ENCODE measurements around the gene OTULIN. TPM values are rescaled to one million over a fixed set of nuclear protein-coding genes. Genes with fewer than 3 reads are reported as not detected.

The OTULIN gene
- total RNA-seq, 1 donor from 2014 or later, result 57.4 TPM

DNA sequence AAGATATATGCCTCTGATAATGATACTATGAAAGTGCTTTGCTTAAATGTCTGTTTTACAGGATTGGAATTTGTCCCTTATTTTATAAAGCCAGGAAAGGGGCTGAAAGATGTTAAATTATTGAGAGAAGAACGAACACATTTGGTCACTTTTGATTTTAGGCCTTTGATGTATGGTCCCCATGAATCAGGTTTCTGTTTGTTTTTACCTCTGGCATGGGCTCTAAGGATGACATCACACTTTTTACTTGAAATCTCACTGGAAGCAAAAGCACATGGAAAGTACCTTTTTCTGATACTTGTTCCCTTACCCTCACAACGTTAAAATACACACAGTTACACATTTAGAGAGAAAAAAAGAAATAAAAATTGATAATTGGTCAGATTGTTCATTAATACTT lies 6.9 kb downstream of the OTULIN start:
- H3K4me1 Mint-ChIP-seq (ENCODE audit: low read depth), result peaks cover 86% of the 10 kb centered on the region
- peak overlapping the region; percentile 82 for H3K27ac Mint-ChIP-seq
- no peaks in the 10 kb centered on the region for H3K27me3 Mint-ChIP-seq (ENCODE audit: insufficient read depth)
- no peaks in the 10 kb centered on the region for H3K9me3 Mint-ChIP-seq
- H3K36me3 Mint-ChIP-seq (ENCODE audit: low read depth), result peaks cover 34% of the 10 kb centered on the region
- DNase-seq (ENCODE audit: low spot score), result no peak
- intact Hi-C loops (cut with micrococcal nuclease), result loop anchor here (1.0 to 2.0 kb wide), 3 partner anchors 8 to 137 kb away; no protein-coding TSS in a partner anchor
- peak overlapping the region; percentile 54 for H3K4me3 Mint-ChIP-seq

GRCh38 chr5:14672082-14672481 lies 7.6 kb downstream of the OTULIN start:
- intact Hi-C loops (cut with micrococcal nuclease), result no loop called here
- H3K27ac Mint-ChIP-seq, result peak overlapping the region; percentile 82
- peaks cover 31% of the 10 kb centered on the region for H3K36me3 Mint-ChIP-seq (ENCODE audit: low read depth)
- H3K27me3 Mint-ChIP-seq (ENCODE audit: insufficient read depth), result no peaks in the 10 kb centered on the region
- no peaks in the 10 kb centered on the region for H3K9me3 Mint-ChIP-seq
- DNase-seq (ENCODE audit: low spot score), result no peak
- no peak overlapping the region for H3K4me3 Mint-ChIP-seq
- H3K4me1 Mint-ChIP-seq (ENCODE audit: low read depth), result peaks cover 83% of the 10 kb centered on the region

DNA sequence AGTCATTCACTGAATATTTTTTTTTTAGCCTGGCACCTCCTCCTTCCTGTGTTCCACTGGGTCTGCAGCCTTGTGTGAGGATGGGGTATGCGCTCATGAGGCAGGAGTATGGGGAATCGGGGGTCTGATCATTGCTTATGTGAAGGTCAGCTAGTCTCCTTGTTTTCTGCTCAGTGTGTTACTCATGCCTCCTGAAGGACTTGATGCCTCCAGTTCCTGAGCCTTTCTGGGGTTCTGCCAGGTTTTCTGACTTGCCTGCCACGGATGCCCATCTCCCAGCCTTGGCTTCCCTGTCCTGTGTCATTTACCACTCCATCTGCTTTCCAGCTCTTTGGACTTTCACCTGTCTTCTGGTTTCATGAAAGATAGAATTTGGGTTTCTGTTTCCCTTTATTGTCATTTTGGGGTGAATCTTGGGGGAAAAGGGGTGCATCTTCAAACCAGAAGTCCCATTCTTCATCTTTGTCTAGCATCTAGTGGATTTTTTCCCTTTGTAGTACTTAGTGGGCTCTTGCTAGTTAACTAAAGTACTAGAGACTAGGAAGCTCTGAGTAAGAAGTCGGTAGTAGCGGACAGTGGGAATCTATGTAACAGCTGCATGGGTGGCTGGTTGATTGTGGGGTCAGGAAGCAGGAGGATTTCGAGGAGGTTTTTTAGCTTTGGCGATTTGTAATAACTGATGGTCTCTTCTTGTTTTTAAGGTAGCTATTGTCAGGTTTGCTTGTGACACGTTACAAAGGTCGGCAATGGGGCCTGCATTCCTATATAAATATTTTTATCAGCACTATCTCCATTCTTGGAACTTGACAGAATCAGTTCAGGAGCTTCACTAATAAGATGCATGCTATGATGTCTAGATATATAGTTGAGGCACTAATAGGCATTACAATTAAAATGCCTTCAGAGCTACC lies 8.2 kb downstream of the OTULIN start:
- Mint-ChIP-seq H3K27ac (peak overlapping the region; percentile 82), H3K4me3 (peak overlapping the region; percentile 1), H3K27me3 (ENCODE audit: insufficient read depth) (no peaks in the 10 kb centered on the region), H3K36me3 (ENCODE audit: low read depth) (peaks cover 31% of the 10 kb centered on the region), H3K9me3 (no peaks in the 10 kb centered on the region), H3K4me1 (ENCODE audit: low read depth) (peaks cover 79% of the 10 kb centered on the region)
- no peak for DNase-seq (ENCODE audit: low spot score)
- intact Hi-C loops (cut with micrococcal nuclease), result no loop called here

- intact Hi-C loops (cut with micrococcal nuclease), result no loop called here
- Mint-ChIP-seq H3K27me3 (ENCODE audit: insufficient read depth) (no peaks in the 10 kb centered on the region), H3K27ac (peak overlapping the region; percentile 40), H3K4me3 (no peak overlapping the region), H3K4me1 (ENCODE audit: low read depth) (peaks cover 78% of the 10 kb centered on the region), H3K9me3 (no peaks in the 10 kb centered on the region), H3K36me3 (ENCODE audit: low read depth) (peaks cover 31% of the 10 kb centered on the region)
- no peak for DNase-seq (ENCODE audit: low spot score)
Observed at GRCh38 chr5:14673443-14673842, 8.9 kb downstream of the OTULIN start.

DNA sequence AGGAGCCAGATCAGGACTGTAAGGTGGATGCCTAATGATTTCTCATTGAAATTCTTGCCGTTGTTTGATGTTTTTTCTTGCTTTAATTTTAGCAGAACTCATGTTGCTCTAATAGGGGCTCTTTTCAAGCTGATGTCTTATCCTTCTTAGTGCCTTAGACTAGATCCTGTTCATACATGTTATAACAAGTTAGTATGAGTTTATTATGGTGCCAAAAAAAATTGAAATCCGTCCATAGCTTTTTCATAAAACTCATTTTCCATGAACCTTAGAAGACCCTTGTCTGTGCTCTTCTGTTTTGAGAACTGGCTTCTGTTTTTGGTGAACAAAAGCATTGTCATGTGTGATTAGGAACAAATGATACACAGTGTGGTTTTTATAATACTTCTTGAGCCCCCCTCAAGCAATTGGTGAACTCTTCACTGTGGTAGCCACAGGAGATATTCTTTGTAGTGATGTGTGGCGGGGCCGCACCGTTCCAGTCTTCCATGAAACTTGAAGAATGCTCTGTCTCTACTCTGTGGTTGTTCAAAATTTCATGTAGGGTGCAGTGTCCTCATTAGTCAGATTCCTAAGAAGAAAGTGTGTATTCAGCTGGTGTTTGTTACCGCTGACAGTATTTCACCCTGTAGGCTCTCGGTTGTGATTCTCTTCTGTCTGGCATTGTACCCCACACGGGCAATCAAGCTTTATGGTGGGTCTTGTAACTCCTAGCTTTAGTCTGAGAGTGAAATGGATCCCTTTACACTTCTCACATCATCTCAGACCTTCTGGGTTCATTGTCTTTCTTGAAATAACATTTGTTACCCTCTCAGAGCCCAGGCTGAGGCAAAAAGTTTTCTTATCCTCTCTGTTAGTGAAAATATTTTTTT lies 10.7 kb downstream of the OTULIN start:
- H3K9me3 Mint-ChIP-seq, result no peaks in the 10 kb centered on the region
- no peak for DNase-seq (ENCODE audit: low spot score)
- H3K36me3 Mint-ChIP-seq (ENCODE audit: low read depth), result peaks cover 37% of the 10 kb centered on the region
- intact Hi-C loops (cut with micrococcal nuclease), result loop anchor here (1.0 kb wide), 1 partner anchor 31 kb away; no protein-coding TSS in a partner anchor
- H3K4me1 Mint-ChIP-seq (ENCODE audit: low read depth), result peaks cover 73% of the 10 kb centered on the region
- peak overlapping the region; percentile 82 for H3K27ac Mint-ChIP-seq
- H3K4me3 Mint-ChIP-seq, result peak overlapping the region; percentile 46
- H3K27me3 Mint-ChIP-seq (ENCODE audit: insufficient read depth), result no peaks in the 10 kb centered on the region

DNA sequence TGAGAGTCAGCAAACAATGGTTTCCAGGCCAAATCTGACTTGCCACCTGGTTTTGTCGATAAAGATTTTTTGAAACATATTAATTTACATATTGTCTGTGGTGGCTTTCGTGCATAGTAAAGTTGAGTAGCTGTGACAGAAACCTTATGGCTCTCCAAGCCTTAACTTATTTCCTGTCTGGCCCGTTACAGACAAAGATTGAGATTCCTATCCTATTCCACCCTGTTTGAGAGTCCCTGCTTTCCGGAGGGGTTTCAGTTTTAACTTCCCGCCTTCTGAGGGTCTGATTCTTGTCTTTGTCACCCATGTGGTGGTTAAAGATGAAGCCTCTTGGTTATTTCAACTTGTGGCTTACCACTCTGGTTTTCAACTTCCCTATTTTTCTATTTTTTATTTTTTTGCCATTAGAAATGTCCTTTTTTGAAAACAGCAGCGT lies 11.4 kb downstream of the OTULIN start:
- DNase-seq (ENCODE audit: low spot score), result no peak
- Mint-ChIP-seq H3K27ac (peak overlapping the region; percentile 82), H3K36me3 (ENCODE audit: low read depth) (peaks cover 40% of the 10 kb centered on the region), H3K27me3 (ENCODE audit: insufficient read depth) (no peaks in the 10 kb centered on the region), H3K4me3 (peak overlapping the region; percentile 46), H3K4me1 (ENCODE audit: low read depth) (peaks cover 69% of the 10 kb centered on the region), H3K9me3 (no peaks in the 10 kb centered on the region)
- intact Hi-C loops (cut with micrococcal nuclease), result loop anchor here (1.0 kb wide), 1 partner anchor 30 kb away; no protein-coding TSS in a partner anchor

DNA sequence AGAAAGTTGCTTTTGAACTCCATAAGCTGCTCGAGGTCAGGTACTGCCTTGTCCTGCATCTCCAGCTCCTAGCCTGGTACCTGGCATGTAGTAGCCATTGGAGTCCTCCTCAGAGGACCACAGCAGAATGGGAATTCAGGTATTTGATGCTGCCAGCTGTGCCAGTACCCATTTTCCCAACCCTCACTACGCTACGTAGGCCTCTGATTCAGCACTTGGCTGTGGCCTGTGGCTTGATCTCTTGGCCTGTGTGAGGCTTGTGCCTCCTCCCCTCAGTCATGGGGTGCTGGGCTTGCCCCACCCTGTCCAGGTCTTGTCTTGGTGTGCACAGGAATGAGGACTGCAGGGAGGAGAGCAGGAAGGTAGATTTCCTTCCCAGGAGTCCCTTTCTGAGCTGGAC lies 11.8 kb downstream of the OTULIN start:
- peaks cover 41% of the 10 kb centered on the region for H3K36me3 Mint-ChIP-seq (ENCODE audit: low read depth)
- peak overlapping the region; percentile 82 for H3K27ac Mint-ChIP-seq
- intact Hi-C loops (cut with micrococcal nuclease), result no loop called here
- peaks cover 65% of the 10 kb centered on the region for H3K4me1 Mint-ChIP-seq (ENCODE audit: low read depth)
- no peaks in the 10 kb centered on the region for H3K27me3 Mint-ChIP-seq (ENCODE audit: insufficient read depth)
- no peaks in the 10 kb centered on the region for H3K9me3 Mint-ChIP-seq
- DNase-seq (ENCODE audit: low spot score), result no peak
- peak overlapping the region; percentile 46 for H3K4me3 Mint-ChIP-seq

DNA sequence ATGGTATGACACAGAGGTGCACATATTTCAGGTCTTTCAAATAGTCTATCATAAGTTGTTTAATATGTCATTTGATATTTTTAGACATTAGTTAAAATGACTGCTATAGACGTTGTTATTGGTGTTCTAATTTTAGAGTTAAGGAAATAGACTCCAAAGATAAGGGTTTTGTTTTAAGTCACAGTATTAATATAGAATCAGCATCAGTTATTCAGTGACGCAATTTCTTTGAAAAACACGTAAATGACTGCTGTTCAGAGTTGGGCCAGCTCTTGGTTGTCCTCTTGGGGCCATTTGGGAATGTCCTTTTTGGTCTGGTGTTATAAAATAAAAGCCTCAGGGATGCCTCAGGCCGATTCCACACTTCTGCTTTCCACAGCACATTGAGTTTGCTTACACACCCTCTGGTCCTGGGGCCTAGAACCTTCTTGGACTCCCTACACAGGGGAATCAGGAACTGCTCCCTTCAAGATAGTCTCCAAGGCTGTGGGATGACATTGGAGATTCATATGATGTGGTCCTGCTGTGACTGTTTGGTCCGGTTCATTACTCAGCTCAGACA lies 14.3 kb downstream of the OTULIN start:
- intact Hi-C loops (cut with micrococcal nuclease), result no loop called here
- no peaks in the 10 kb centered on the region for H3K9me3 Mint-ChIP-seq
- no peak overlapping the region for H3K4me3 Mint-ChIP-seq
- DNase-seq (ENCODE audit: low spot score), result no peak
- peaks cover 45% of the 10 kb centered on the region for H3K4me1 Mint-ChIP-seq (ENCODE audit: low read depth)
- H3K27ac Mint-ChIP-seq, result peak overlapping the region; percentile 55
- H3K27me3 Mint-ChIP-seq (ENCODE audit: insufficient read depth), result no peaks in the 10 kb centered on the region
- H3K36me3 Mint-ChIP-seq (ENCODE audit: low read depth), result peaks cover 52% of the 10 kb centered on the region

GRCh38 chr5:14679595-14679994 lies 15.1 kb downstream of the OTULIN start:
- peaks cover 49% of the 10 kb centered on the region for H3K36me3 Mint-ChIP-seq (ENCODE audit: low read depth)
- no peaks in the 10 kb centered on the region for H3K27me3 Mint-ChIP-seq (ENCODE audit: insufficient read depth)
- intact Hi-C loops (cut with micrococcal nuclease), result no loop called here
- no peaks in the 10 kb centered on the region for H3K9me3 Mint-ChIP-seq
- no peak for DNase-seq (ENCODE audit: low spot score)
- no peak overlapping the region for H3K4me3 Mint-ChIP-seq
- H3K4me1 Mint-ChIP-seq (ENCODE audit: low read depth), result peaks cover 46% of the 10 kb centered on the region
- H3K27ac Mint-ChIP-seq, result no peak overlapping the region

DNA sequence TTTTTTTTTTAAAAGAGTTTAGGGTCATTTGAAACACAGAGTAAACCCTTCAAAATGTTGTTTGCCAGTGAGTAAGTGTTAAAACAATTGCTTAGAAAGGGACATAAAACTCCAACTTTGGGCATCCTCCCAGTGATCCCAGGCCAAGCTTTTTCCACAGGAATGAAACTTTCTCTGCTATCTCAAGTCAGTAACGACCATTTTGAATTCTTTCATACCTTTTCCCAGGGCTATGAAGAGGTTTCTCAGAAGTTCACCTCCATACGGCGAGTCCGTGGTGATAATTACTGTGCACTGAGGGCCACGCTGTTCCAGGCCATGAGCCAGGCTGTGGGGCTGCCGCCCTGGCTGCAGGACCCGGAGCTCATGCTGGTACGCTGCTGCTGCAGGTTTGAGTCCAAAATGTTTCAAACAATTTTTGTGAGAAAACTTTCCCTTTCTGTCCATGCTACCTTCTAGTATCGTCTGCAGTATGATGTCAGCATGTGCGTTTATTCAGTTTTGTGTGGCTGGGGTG lies 16.8 kb downstream of the OTULIN start:
- intact Hi-C loops (cut with micrococcal nuclease), result no loop called here
- peaks cover 53% of the 10 kb centered on the region for H3K36me3 Mint-ChIP-seq (ENCODE audit: low read depth)
- H3K9me3 Mint-ChIP-seq, result no peaks in the 10 kb centered on the region
- H3K4me3 Mint-ChIP-seq, result no peak overlapping the region
- H3K27ac Mint-ChIP-seq, result peak overlapping the region; percentile 63
- H3K27me3 Mint-ChIP-seq (ENCODE audit: insufficient read depth), result no peaks in the 10 kb centered on the region
- DNase-seq (ENCODE audit: low spot score), result no peak
- peaks cover 44% of the 10 kb centered on the region for H3K4me1 Mint-ChIP-seq (ENCODE audit: low read depth)

GRCh38 chr5:14683906-14684455 lies 19.5 kb downstream of the OTULIN start:
- intact Hi-C loops (cut with micrococcal nuclease), result no loop called here
- Mint-ChIP-seq H3K27ac (no peak overlapping the region), H3K36me3 (ENCODE audit: low read depth) (peaks cover 59% of the 10 kb centered on the region)

DNA sequence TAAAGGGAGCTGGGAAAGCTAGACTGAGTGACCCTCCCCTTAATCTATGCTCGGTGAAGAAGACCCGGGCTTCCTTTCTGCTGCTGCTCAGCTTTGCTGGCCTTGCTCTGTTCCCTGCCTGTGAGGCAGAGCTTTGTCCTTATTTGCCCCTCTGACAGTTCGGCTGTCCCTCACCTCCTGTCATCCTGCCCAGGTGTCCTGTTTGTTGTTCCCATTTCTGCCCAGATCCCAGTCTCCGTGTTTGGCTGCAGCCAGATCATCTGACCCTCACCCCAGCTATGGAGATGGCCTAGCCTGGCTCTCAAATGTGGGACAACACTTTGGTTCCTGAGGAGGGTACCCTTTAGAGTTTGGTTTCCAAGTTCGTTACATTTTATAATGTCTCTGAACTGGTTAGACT lies 20.2 kb downstream of the OTULIN start:
- intact Hi-C loops (cut with micrococcal nuclease), result loop anchor here (1.0 to 5.0 kb wide), 4 partner anchors 123 to 330 kb away; no protein-coding TSS in a partner anchor
- Mint-ChIP-seq H3K4me3 (no peak overlapping the region), H3K27ac (peak overlapping the region; percentile 16), H3K9me3 (peaks cover 4% of the 10 kb centered on the region), H3K4me1 (ENCODE audit: low read depth) (peaks cover 42% of the 10 kb centered on the region), H3K36me3 (ENCODE audit: low read depth) (peaks cover 65% of the 10 kb centered on the region), H3K27me3 (ENCODE audit: insufficient read depth) (no peaks in the 10 kb centered on the region)
- no peak for DNase-seq (ENCODE audit: low spot score)

More at GRCh38 chr5:14683906-14684455, 19.5 kb downstream of the OTULIN start:
- H3K9me3 Mint-ChIP-seq, result no peaks in the 10 kb centered on the region
- H3K4me1 Mint-ChIP-seq (ENCODE audit: low read depth), result peaks cover 42% of the 10 kb centered on the region
- no peaks in the 10 kb centered on the region for H3K27me3 Mint-ChIP-seq (ENCODE audit: insufficient read depth)
- no peak for DNase-seq (ENCODE audit: low spot score)
- no peak overlapping the region for H3K4me3 Mint-ChIP-seq

All from activated T-helper 1 cell treated with anti-CD3 and anti-CD28 coated beads, Interleukin-12 subunit alpha, Interleukin-12 subunit beta, Interleukin-2, Interleukin-4 antibody, amounts not matched to agents 30 ng/mL and 10 ng/mL and 1 ng/mL, durations not matched to agents 14 hours and 24 hours and 36 hours (primary cell).